Parathyroid adenoma (tissue), 2 donors: ENCODE data around the gene WDR20.

ENCODE experiments used
- H2AFZ ChIP-seq: fragments of 300-600 bp; sonication (generic); one replicate; pipeline ENCODE4 v1.7.0; 2017; ENCODE audit warnings: antibody characterized with exemption, mild to moderate bottlenecking
- H3K27ac ChIP-seq: fragments of 300-600 bp; sonication (generic); one replicate; pipeline ENCODE4 v1.7.0; 2017
- H3K27me3 ChIP-seq: fragments of 300-600 bp; sonication (generic); one replicate; pipeline ENCODE4 v1.7.0; 2017; ENCODE audit warnings: low read length; ENCODE audit not compliant: control insufficient read depth, insufficient read depth
- H3K36me3 ChIP-seq: fragments of 300-600 bp; sonication (generic); one replicate; pipeline ENCODE4 v1.7.0; 2017; ENCODE audit warnings: low read length; ENCODE audit not compliant: control insufficient read depth, insufficient read depth
- H3K4me1 ChIP-seq: fragments of 300-600 bp; sonication (generic); one replicate; pipeline ENCODE4 v1.7.0; 2017; ENCODE audit warnings: control low read depth
- H3K4me2 ChIP-seq: fragments of 300-600 bp; sonication (generic); one replicate; pipeline ENCODE4 v1.7.0; 2017; ENCODE audit warnings: low read length
- H3K4me3 ChIP-seq: fragments of 300-600 bp; sonication (generic); one replicate; pipeline ENCODE4 v1.7.0; 2017; ENCODE audit warnings: low read depth, low read length
- H3K79me2 ChIP-seq: fragments of 300-600 bp; sonication (generic); one replicate; pipeline ENCODE4 v1.7.0; 2017; ENCODE audit warnings: control low read depth
- H3K9ac ChIP-seq: fragments of 300-600 bp; sonication (generic); one replicate; pipeline ENCODE4 v1.7.0; 2017; ENCODE audit warnings: mild to moderate bottlenecking
- H3K9me3 ChIP-seq: fragments of 300-600 bp; sonication (generic); one replicate; pipeline ENCODE4 v1.7.0; 2017; ENCODE audit warnings: low read length; ENCODE audit not compliant: control insufficient read depth
- TF ChIP-seq, protein P1 (sequence below): fragments of 300-600 bp; sonication (generic); IDR thresholded peaks from one replicate; pipeline ENCODE4 v1.7.0; 2017; ENCODE audit warnings: antibody characterized with exemption, mild to moderate bottlenecking
- donor health status: primary hyperparathyroidism.

WDR20 gene

DNA sequence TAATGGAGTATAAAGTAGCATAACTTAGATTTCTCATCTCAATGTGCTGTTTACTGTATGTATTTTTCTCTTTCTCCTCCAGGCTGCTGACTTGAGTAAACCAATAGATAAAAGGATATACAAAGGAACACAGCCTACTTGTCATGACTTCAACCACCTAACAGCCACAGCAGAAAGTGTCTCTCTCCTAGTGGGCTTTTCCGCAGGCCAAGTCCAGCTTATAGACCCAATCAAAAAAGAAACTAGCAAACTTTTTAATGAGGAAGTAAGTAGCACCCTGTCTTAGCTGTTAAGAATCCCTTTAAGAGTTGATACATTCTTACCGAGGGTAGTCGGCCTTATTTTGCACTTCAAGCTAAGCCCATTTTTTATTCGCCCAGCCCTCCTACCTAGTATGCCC, 55.2 kb downstream of the WDR20 start:
- no peak overlapping the region for H2AFZ ChIP-seq
- TF ChIP-seq, protein P1, sequence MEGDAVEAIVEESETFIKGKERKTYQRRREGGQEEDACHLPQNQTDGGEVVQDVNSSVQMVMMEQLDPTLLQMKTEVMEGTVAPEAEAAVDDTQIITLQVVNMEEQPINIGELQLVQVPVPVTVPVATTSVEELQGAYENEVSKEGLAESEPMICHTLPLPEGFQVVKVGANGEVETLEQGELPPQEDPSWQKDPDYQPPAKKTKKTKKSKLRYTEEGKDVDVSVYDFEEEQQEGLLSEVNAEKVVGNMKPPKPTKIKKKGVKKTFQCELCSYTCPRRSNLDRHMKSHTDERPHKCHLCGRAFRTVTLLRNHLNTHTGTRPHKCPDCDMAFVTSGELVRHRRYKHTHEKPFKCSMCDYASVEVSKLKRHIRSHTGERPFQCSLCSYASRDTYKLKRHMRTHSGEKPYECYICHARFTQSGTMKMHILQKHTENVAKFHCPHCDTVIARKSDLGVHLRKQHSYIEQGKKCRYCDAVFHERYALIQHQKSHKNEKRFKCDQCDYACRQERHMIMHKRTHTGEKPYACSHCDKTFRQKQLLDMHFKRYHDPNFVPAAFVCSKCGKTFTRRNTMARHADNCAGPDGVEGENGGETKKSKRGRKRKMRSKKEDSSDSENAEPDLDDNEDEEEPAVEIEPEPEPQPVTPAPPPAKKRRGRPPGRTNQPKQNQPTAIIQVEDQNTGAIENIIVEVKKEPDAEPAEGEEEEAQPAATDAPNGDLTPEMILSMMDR = no peak
- no peaks in the 10 kb centered on the region for H3K27me3 ChIP-seq
- H3K4me2 ChIP-seq = no peak overlapping the region
- no peak overlapping the region for H3K9ac ChIP-seq
- H3K36me3 ChIP-seq = no peaks in the 10 kb centered on the region
- H3K4me3 ChIP-seq = no peak overlapping the region
- H3K27ac ChIP-seq = no peak overlapping the region
- H3K79me2 ChIP-seq = peaks cover 46% of the 10 kb centered on the region
- H3K9me3 ChIP-seq = no peaks in the 10 kb centered on the region
- peaks cover 9% of the 10 kb centered on the region for H3K4me1 ChIP-seq

DNA sequence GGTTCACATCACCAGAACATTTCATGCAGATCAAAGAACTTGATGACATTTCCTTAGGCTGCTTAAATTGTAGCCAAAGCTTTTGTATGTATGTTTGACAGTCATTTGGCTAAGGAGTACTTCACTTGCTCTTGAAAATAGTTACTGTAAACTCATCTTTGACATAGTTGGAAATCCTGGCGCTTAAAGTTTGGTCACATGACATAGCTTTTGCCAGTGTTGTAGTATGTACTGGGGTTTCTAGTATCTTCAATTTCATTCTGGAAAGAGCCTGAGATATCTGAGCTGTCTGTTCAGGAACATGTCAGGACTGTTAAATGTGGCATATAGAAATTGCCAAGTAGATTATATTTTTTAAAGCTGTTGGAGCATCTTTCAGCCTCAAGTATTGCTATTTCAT, 55.7 kb downstream of the WDR20 start:
- TF ChIP-seq, protein P1 = no peak
- Histone ChIP-seq H3K4me3 (no peak overlapping the region), H2AFZ (no peak overlapping the region), H3K36me3 (no peaks in the 10 kb centered on the region), H3K27me3 (no peaks in the 10 kb centered on the region), H3K27ac (no peak overlapping the region), H3K4me1 (peaks cover 7% of the 10 kb centered on the region), H3K79me2 (peaks cover 43% of the 10 kb centered on the region), H3K4me2 (no peak overlapping the region), H3K9ac (no peak overlapping the region), H3K9me3 (no peaks in the 10 kb centered on the region)

DNA sequence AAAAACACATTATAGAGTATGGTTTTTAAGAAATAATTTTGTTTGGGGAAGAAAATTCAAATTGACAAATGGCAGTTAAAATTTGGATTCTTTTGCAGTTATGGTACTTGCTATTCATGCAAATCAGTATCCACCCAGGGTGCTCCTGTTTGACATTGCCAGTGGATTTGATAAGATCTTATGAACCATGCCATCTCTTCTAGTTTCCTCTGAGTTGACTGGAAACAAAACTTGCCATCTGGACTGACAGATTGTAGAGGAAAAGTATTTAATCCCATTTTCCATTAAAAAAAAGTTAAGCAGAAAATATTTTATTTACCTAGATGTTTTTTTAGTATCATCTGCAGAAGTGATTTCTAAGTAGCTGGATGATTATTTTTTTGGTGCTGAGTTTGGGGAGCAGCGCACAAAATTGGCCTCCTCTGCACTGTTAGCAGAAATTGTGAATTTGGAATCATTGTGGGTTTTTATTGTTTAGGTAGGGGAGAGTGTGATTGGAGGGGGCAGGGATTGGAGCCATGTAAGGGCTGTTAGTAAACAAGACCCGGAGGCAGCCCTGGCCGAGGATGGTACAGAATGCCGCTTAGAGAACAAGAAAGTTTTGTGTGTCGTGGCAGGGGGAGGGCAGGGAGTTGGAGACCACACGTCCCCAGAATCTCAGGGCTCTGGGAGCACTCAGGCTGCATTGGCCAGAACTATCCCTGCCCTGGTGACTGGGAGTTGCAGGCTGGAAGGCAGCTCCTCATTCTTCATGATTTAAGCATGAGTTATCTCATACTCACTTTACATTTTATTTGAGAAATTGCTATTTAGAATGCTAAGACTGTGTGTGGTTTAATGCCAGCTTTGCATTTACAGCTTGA, 56.6 kb downstream of the WDR20 start:
- no peaks in the 10 kb centered on the region for H3K36me3 ChIP-seq
- H3K4me1 ChIP-seq = peaks cover 4% of the 10 kb centered on the region

DNA sequence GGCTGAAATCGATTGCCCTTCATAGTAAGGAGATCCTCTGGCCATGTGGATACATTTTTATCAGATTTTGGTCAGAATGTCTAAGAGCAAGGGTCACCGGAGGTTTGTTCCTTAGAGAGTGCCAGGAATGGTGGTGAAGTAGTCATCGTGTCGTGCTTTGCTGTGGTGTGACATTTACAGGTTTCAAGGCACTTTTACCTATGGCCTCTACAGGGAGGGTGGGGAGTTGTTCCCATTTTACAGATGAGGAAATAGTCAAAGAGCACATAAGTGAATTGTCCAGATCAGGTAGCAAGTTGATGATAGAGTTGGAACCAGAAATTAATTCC, 57.2 kb downstream of the WDR20 start:
- Histone ChIP-seq H3K27me3 (no peaks in the 10 kb centered on the region), H3K4me3 (no peak overlapping the region), H3K79me2 (peaks cover 39% of the 10 kb centered on the region), H2AFZ (no peak overlapping the region), H3K9ac (no peak overlapping the region), H3K9me3 (no peaks in the 10 kb centered on the region), H3K36me3 (no peaks in the 10 kb centered on the region), H3K27ac (no peak overlapping the region), H3K4me2 (no peak overlapping the region), H3K4me1 (peaks cover 4% of the 10 kb centered on the region)
- TF ChIP-seq, protein P1 = no peak

More for the DNA sequence above, 56.6 kb downstream of the WDR20 start:
- Histone ChIP-seq H3K9ac (no peak overlapping the region), H3K27me3 (no peaks in the 10 kb centered on the region), H3K4me2 (no peak overlapping the region), H3K9me3 (no peaks in the 10 kb centered on the region), H3K27ac (no peak overlapping the region), H2AFZ (no peak overlapping the region), H3K4me3 (no peak overlapping the region), H3K79me2 (peaks cover 41% of the 10 kb centered on the region)
- TF ChIP-seq, protein P1 = no peak
